WTC11 (cell line): ENCODE data around the gene SLC39A6.

Source experiments
- ETV6 ChIP-seq: sonication (generic); formaldehyde crosslinking; IDR thresholded peaks from 2 replicates; pipeline ENCODE4 v1.8.1; 2022; ENCODE audit warnings: mild to moderate bottlenecking, missing genetic modification reagents
- NR1H2 ChIP-seq: sonication (generic); formaldehyde crosslinking; IDR thresholded peaks from 2 replicates; pipeline ENCODE4 v1.9.0; 2021; ENCODE audit warnings: mild to moderate bottlenecking, moderate library complexity, missing genetic modification reagents
- ZNF121 ChIP-seq: sonication (generic); formaldehyde crosslinking; IDR thresholded peaks from 2 replicates; pipeline ENCODE4 v1.8.0; 2023; ENCODE audit warnings: missing genetic modification reagents
- ZNF263 ChIP-seq: sonication (generic); formaldehyde crosslinking; IDR thresholded peaks from 2 replicates; pipeline ENCODE4 v1.8.1; 2022; ENCODE audit warnings: low read depth, mild to moderate bottlenecking, moderate library complexity, missing genetic modification reagents
- TF ChIP-seq, protein P1 (sequence below): fragments of 200-600 bp; IDR thresholded peaks from 2 replicates; pipeline ENCODE4 v1.8.0; 2022; ENCODE audit warnings: antibody characterized with exemption
- TF ChIP-seq, protein P2 (sequence below): sonication (generic); formaldehyde crosslinking; IDR thresholded peaks from 2 replicates; pipeline ENCODE4 v1.8.0; 2022; ENCODE audit warnings: mild to moderate bottlenecking, missing genetic modification reagents
- TF ChIP-seq, protein P3 (sequence below): sonication (generic); formaldehyde crosslinking; IDR thresholded peaks from 2 replicates; pipeline ENCODE4 v1.8.1; 2022; ENCODE audit warnings: low read depth, missing genetic modification reagents, borderline replicate concordance
- TF ChIP-seq, protein P4 (sequence below): sonication (generic); formaldehyde crosslinking; IDR thresholded peaks from 2 replicates; pipeline ENCODE4 v1.8.1; 2022; ENCODE audit warnings: missing genetic modification reagents, borderline replicate concordance
- TF ChIP-seq, protein P5 (sequence below): sonication (generic); formaldehyde crosslinking; IDR thresholded peaks from 2 replicates; pipeline ENCODE4 v1.8.1; 2023; ENCODE audit warnings: mild to moderate bottlenecking, missing genetic modification reagents, moderate library complexity

DNA sequence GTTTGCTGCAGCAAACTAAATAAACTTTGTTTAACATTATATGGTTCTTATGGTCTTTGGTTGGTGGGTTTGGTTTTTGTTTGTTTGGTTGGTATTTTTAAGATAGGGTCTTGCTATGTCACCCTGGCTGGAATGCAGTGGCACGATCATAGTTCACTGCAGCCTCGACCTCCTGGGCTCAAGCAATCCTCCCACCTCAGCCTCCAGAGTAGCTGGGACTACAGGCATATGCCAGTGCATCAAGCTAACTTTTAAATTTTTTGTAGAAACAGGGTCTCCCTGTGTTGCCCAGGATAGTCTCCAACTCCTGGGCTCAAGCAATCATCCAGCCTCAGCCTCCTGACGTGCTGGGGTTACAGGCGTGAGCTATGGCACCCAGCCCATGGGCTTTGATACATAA is 54.7 kb downstream of the SLC39A6 start:
- TF ChIP-seq, protein P1, sequence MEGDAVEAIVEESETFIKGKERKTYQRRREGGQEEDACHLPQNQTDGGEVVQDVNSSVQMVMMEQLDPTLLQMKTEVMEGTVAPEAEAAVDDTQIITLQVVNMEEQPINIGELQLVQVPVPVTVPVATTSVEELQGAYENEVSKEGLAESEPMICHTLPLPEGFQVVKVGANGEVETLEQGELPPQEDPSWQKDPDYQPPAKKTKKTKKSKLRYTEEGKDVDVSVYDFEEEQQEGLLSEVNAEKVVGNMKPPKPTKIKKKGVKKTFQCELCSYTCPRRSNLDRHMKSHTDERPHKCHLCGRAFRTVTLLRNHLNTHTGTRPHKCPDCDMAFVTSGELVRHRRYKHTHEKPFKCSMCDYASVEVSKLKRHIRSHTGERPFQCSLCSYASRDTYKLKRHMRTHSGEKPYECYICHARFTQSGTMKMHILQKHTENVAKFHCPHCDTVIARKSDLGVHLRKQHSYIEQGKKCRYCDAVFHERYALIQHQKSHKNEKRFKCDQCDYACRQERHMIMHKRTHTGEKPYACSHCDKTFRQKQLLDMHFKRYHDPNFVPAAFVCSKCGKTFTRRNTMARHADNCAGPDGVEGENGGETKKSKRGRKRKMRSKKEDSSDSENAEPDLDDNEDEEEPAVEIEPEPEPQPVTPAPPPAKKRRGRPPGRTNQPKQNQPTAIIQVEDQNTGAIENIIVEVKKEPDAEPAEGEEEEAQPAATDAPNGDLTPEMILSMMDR: no peak
- TF ChIP-seq, protein P2, sequence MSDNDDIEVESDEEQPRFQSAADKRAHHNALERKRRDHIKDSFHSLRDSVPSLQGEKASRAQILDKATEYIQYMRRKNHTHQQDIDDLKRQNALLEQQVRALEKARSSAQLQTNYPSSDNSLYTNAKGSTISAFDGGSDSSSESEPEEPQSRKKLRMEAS (CRISPR knock-in tag): no peak
- TF ChIP-seq, protein P3, sequence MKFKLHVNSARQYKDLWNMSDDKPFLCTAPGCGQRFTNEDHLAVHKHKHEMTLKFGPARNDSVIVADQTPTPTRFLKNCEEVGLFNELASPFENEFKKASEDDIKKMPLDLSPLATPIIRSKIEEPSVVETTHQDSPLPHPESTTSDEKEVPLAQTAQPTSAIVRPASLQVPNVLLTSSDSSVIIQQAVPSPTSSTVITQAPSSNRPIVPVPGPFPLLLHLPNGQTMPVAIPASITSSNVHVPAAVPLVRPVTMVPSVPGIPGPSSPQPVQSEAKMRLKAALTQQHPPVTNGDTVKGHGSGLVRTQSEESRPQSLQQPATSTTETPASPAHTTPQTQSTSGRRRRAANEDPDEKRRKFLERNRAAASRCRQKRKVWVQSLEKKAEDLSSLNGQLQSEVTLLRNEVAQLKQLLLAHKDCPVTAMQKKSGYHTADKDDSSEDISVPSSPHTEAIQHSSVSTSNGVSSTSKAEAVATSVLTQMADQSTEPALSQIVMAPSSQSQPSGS: no peak
- TF ChIP-seq NR1H2 (CRISPR knock-in tag): no peak
- TF ChIP-seq, protein P4, sequence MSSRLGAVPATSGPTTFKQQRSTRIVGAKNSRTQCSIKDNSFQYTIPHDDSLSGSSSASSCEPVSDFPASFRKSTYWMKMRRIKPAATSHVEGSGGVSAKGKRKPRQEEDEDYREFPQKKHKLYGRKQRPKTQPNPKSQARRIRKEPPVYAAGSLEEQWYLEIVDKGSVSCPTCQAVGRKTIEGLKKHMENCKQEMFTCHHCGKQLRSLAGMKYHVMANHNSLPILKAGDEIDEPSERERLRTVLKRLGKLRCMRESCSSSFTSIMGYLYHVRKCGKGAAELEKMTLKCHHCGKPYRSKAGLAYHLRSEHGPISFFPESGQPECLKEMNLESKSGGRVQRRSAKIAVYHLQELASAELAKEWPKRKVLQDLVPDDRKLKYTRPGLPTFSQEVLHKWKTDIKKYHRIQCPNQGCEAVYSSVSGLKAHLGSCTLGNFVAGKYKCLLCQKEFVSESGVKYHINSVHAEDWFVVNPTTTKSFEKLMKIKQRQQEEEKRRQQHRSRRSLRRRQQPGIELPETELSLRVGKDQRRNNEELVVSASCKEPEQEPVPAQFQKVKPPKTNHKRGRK (CRISPR knock-in tag): no peak
- TF ChIP-seq ZNF263: no peak
- TF ChIP-seq ETV6: no peak
- TF ChIP-seq, protein P5, sequence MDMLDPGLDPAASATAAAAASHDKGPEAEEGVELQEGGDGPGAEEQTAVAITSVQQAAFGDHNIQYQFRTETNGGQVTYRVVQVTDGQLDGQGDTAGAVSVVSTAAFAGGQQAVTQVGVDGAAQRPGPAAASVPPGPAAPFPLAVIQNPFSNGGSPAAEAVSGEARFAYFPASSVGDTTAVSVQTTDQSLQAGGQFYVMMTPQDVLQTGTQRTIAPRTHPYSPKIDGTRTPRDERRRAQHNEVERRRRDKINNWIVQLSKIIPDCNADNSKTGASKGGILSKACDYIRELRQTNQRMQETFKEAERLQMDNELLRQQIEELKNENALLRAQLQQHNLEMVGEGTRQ (CRISPR knock-in tag): no peak
- no peak for TF ChIP-seq ZNF121 (CRISPR knock-in tag)
